NCI-H2196 (cell line): ENCODE results near the gene HSPB7.
"Not testable (repeated sequence)": the region's sequence is repeated elsewhere in the genome, so short reads cannot be mapped to it uniquely, and the experiment has no call there.

Source experiments
- DNase-seq: peaks from one replicate; lab custom pipeline; 2025; ENCODE audit not compliant: unreplicated experiment; lab: John Stamatoyannopoulos, UW

The HSPB7 gene

GRCh38 chr1:16051039-16051438 lies 33.2 kb upstream of the HSPB7 start:
- DNase-seq = no peak

- DNase-seq = no peak
These were observed 32.5 kb upstream of the HSPB7 start for GRCh38 chr1:16050328-16050727.

- DNase-seq = no peak
These were observed 30.8 kb upstream of the HSPB7 start for GRCh38 chr1:16048573-16049189.

- no peak for DNase-seq
These were observed 30.1 kb upstream of the HSPB7 start for GRCh38 chr1:16047791-16048475.

- no peak for DNase-seq
These were observed 29.0 kb upstream of the HSPB7 start for GRCh38 chr1:16046842-16047241.

- no peak for DNase-seq
These were observed 26.1 kb upstream of the HSPB7 start for GRCh38 chr1:16043950-16044349.

GRCh38 chr1:16043521-16043920 lies 25.7 kb upstream of the HSPB7 start, which contains the start of gene CLCNKB:
Gene CLCNKB, plus strand, starts transcription at chr1:16043782. Its CDS starts 711 bp downstream, at chr1:16044493.
- peak; percentile 54 for DNase-seq

- not testable (repeated sequence) for DNase-seq
These were observed 24.8 kb upstream of the HSPB7 start for GRCh38 chr1:16042654-16043053.

- DNase-seq = no peak
These were observed 24.3 kb upstream of the HSPB7 start for GRCh38 chr1:16042096-16042495.

- DNase-seq = no peak
These were observed 23.4 kb upstream of the HSPB7 start for GRCh38 chr1:16041200-16041599.

- not testable (repeated sequence) for DNase-seq
These were observed 22.0 kb upstream of the HSPB7 start for GRCh38 chr1:16039871-16040270.

GRCh38 chr1:16038620-16038912 lies 20.7 kb upstream of the HSPB7 start:
- no peak for DNase-seq

- not testable (repeated sequence) for DNase-seq
These were observed 18.6 kb upstream of the HSPB7 start for GRCh38 chr1:16036461-16036860.

GRCh38 chr1:16033103-16033632 lies 15.3 kb upstream of the HSPB7 start:
- DNase-seq = not testable (repeated sequence)

- peak; percentile 87 for DNase-seq
These were observed 14.7 kb upstream of the HSPB7 start for GRCh38 chr1:16032388-16033102.

GRCh38 chr1:16031551-16031950 lies 13.7 kb upstream of the HSPB7 start:
- no peak for DNase-seq

- DNase-seq = no peak
These were observed 11.4 kb upstream of the HSPB7 start for GRCh38 chr1:16029288-16029687.

- not testable (repeated sequence) for DNase-seq
These were observed 11.1 kb upstream of the HSPB7 start for GRCh38 chr1:16029003-16029268.

- DNase-seq = no peak
These were observed 10.6 kb upstream of the HSPB7 start for GRCh38 chr1:16028237-16029002.

GRCh38 chr1:16026723-16027484 lies 9.1 kb upstream of the HSPB7 start:
- DNase-seq = no peak

- DNase-seq = not testable (repeated sequence)
These were observed 8.5 kb upstream of the HSPB7 start for GRCh38 chr1:16026302-16026701.
